Ishikawa (cell line): ENCODE results near the gene TOP1.

Source experiments
- EP300 ChIP-seq: IDR thresholded peaks from 2 replicates; pipeline ENCODE4 v1.6.1; 2012; ENCODE audit warnings: borderline replicate concordance
- FOXM1 ChIP-seq: IDR thresholded peaks from 2 replicates; pipeline ENCODE4 v1.6.1; 2012; ENCODE audit warnings: low read depth, borderline replicate concordance
- MAX ChIP-seq: IDR thresholded peaks from 2 replicates; pipeline ENCODE4 v1.6.1; 2012
- TAF1 ChIP-seq: IDR thresholded peaks from 2 replicates; pipeline ENCODE4 v1.6.1; 2012; ENCODE audit warnings: low read depth, mild to moderate bottlenecking
- USF1 ChIP-seq: IDR thresholded peaks from 2 replicates; pipeline ENCODE4 v1.6.1; 2012
- YY1 ChIP-seq: IDR thresholded peaks from 2 replicates; pipeline ENCODE4 v1.6.1; 2012; ENCODE audit warnings: low read depth
- ZBTB7A ChIP-seq: IDR thresholded peaks from 2 replicates; pipeline ENCODE4 v1.6.1; 2012; ENCODE audit warnings: low read depth

- TF ChIP-seq TAF1 (no peak), FOXM1 (no peak), YY1 (no peak), ZBTB7A (no peak), EP300 (no peak), USF1 (no peak), MAX (no peak)
Observed at GRCh38 chr20:41047975-41048305, 19.3 kb downstream of the TOP1 start.
